A549 (cell line): ENCODE results near the gene NEMF.

Experiments used
- CTCF ChIP-seq: fragments of >200 bp; sonication (Bioruptor Twin); formaldehyde crosslinking; IDR thresholded peaks from 3 replicates; pipeline ENCODE4 v1.5.1; 2016
- HMGXB4 ChIP-seq: fragments of 250-450 bp; sonication (Bioruptor Pico); IDR thresholded peaks from 2 replicates; pipeline ENCODE4 v1.5.0; 2021; ENCODE audit warnings: mild to moderate bottlenecking, moderate library complexity, borderline replicate concordance
- MYC ChIP-seq: IDR thresholded peaks from 2 replicates; pipeline ENCODE4 v1.6.1; 2012; ENCODE audit warnings: mild to moderate bottlenecking, inconsistent platforms, low read length, improper control_type of control experiment, borderline replicate concordance
- NPAS2 ChIP-seq: fragments of 250-450 bp; sonication (Bioruptor Pico); IDR thresholded peaks from 2 replicates; pipeline ENCODE4 v1.8.0; 2022; ENCODE audit warnings: mild to moderate bottlenecking, moderate library complexity, borderline replicate concordance
- POLR2A ChIP-seq: IDR thresholded peaks from 2 replicates; pipeline ENCODE4 v1.6.1; 2012; ENCODE audit warnings: mild to moderate bottlenecking, low read length

GRCh38 chr14:49768301-49769121 lies 84.1 kb downstream of the NEMF start:
- TF ChIP-seq CTCF (no peak), HMGXB4 (CRISPR knock-in tag) (no peak), POLR2A (peak; percentile 8; the same call in 1 of the 2 replicates), MYC (peak; percentile 46; the same call in 1 of the 2 replicates), NPAS2 (CRISPR knock-in tag) (no peak)
